ENCODE data around the gene TBC1D8. TPM values are rescaled to one million over a fixed set of nuclear protein-coding genes. Genes with fewer than 3 reads are reported as not detected.

TBC1D8 gene
- polyA plus RNA-seq, 4 donors, result 12.6 to 113 (median 28.2) TPM

- Histone ChIP-seq H3K27me3 (ENCODE audit: control insufficient read depth in 3 of 3, insufficient read depth in 3 of 3, low read length in 3 of 3) (no peaks in the 10 kb centered on the region), H3K36me3 (ENCODE audit: control insufficient read depth in 3 of 3, insufficient read depth in 2 of 3, low read depth in 1 of 3, low read length in 3 of 3) (peaks cover 6 to 37% (median 12%) of the 10 kb centered on the region in 3 donors), H3K4me1 (ENCODE audit: control insufficient read depth in 3 of 3, insufficient read depth in 2 of 3, low read depth in 1 of 3, low read length in 2 of 3) (no peaks in the 10 kb centered on the region), H3K4me3 (ENCODE audit: low read depth in 1 of 3, low read length in 3 of 3) (no peak overlapping the region), H3K9me3 (ENCODE audit: control insufficient read depth in 2 of 2, insufficient read depth in 1 of 2, low read depth in 1 of 2, low read length in 1 of 2) (no peaks in the 10 kb centered on the region), H3K27ac (ENCODE audit: low read depth in 1 of 3, low read length in 2 of 3) (no peak overlapping the region)
- DNase-seq, result no peak
- no peak for FAIRE-seq
- 90 to 94% (median 92%) methylated on average over 5 of the region's 5 CpGs for WGBS, 3 donors
Measured at GRCh38 chr2:100965596-100965995, 185.6 kb downstream of the TBC1D8 start.

- Histone ChIP-seq H3K27ac (ENCODE audit: low read depth in 1 of 3, low read length in 2 of 3) (no peak overlapping the region), H3K36me3 (ENCODE audit: control insufficient read depth in 3 of 3, insufficient read depth in 2 of 3, low read depth in 1 of 3, low read length in 3 of 3) (peaks cover 3 to 35% (median 9%) of the 10 kb centered on the region in 3 donors), H3K9me3 (ENCODE audit: control insufficient read depth in 2 of 2, insufficient read depth in 1 of 2, low read depth in 1 of 2, low read length in 1 of 2) (no peaks in the 10 kb centered on the region), H3K4me1 (ENCODE audit: control insufficient read depth in 3 of 3, insufficient read depth in 2 of 3, low read depth in 1 of 3, low read length in 2 of 3) (no peaks in the 10 kb centered on the region), H3K27me3 (ENCODE audit: control insufficient read depth in 3 of 3, insufficient read depth in 3 of 3, low read length in 3 of 3) (no peaks in the 10 kb centered on the region), H3K4me3 (ENCODE audit: low read depth in 1 of 3, low read length in 3 of 3) (no peak overlapping the region)
- WGBS, 3 donors, result 81 to 89% (median 82%) methylated on average over 11 of the region's 11 CpGs
- DNase-seq (no peak), FAIRE-seq (no peak)
Measured at GRCh38 chr2:100964681-100965169, 186.5 kb downstream of the TBC1D8 start.

GRCh38 chr2:100964222-100964621, 187.0 kb downstream of the TBC1D8 start:
- DNase-seq (no peak), FAIRE-seq (no peak)

GRCh38 chr2:100963026-100963375, 188.2 kb downstream of the TBC1D8 start:
- no peak overlapping the region for H3K27ac ChIP-seq (ENCODE audit: low read depth in 1 of 3, low read length in 2 of 3)
- H3K9me3 ChIP-seq (ENCODE audit: control insufficient read depth in 2 of 2, insufficient read depth in 1 of 2, low read depth in 1 of 2, low read length in 1 of 2), result no peaks in the 10 kb centered on the region
- 89 to 92% (median 91%) methylated on average over 4 of the region's 4 CpGs for WGBS, 3 donors
- no peak for DNase-seq
- no peak for FAIRE-seq
- H3K4me1 ChIP-seq (ENCODE audit: control insufficient read depth in 3 of 3, insufficient read depth in 2 of 3, low read depth in 1 of 3, low read length in 2 of 3), result no peaks in the 10 kb centered on the region
- peaks cover 2 to 26% (median 3%) of the 10 kb centered on the region in 3 donors for H3K36me3 ChIP-seq (ENCODE audit: control insufficient read depth in 3 of 3, insufficient read depth in 2 of 3, low read depth in 1 of 3, low read length in 3 of 3)
- no peaks in the 10 kb centered on the region for H3K27me3 ChIP-seq (ENCODE audit: control insufficient read depth in 3 of 3, insufficient read depth in 3 of 3, low read length in 3 of 3)
- H3K4me3 ChIP-seq (ENCODE audit: low read depth in 1 of 3, low read length in 3 of 3), result no peak overlapping the region

More at GRCh38 chr2:100964222-100964621, 187.0 kb downstream of the TBC1D8 start:
- Histone ChIP-seq H3K4me1 (ENCODE audit: control insufficient read depth in 3 of 3, insufficient read depth in 2 of 3, low read depth in 1 of 3, low read length in 2 of 3) (no peaks in the 10 kb centered on the region), H3K9me3 (ENCODE audit: control insufficient read depth in 2 of 2, insufficient read depth in 1 of 2, low read depth in 1 of 2, low read length in 1 of 2) (no peaks in the 10 kb centered on the region), H3K27me3 (ENCODE audit: control insufficient read depth in 3 of 3, insufficient read depth in 3 of 3, low read length in 3 of 3) (no peaks in the 10 kb centered on the region), H3K36me3 (ENCODE audit: control insufficient read depth in 3 of 3, insufficient read depth in 2 of 3, low read depth in 1 of 3, low read length in 3 of 3) (peaks cover 3 to 35% (median 6%) of the 10 kb centered on the region in 3 donors), H3K4me3 (ENCODE audit: low read depth in 1 of 3, low read length in 3 of 3) (no peak overlapping the region), H3K27ac (ENCODE audit: low read depth in 1 of 3, low read length in 2 of 3) (no peak overlapping the region)
- WGBS, 3 donors, result 77 to 95% (median 82%) methylated on average over 12 of the region's 12 CpGs

- Histone ChIP-seq H3K36me3 (ENCODE audit: control insufficient read depth in 3 of 3, insufficient read depth in 2 of 3, low read depth in 1 of 3, low read length in 3 of 3) (peaks cover 0 to 23% (median 2%) of the 10 kb centered on the region in 3 donors), H3K27ac (ENCODE audit: low read depth in 1 of 3, low read length in 2 of 3) (no peak overlapping the region), H3K9me3 (ENCODE audit: control insufficient read depth in 2 of 2, insufficient read depth in 1 of 2, low read depth in 1 of 2, low read length in 1 of 2) (no peaks in the 10 kb centered on the region), H3K4me3 (ENCODE audit: low read depth in 1 of 3, low read length in 3 of 3) (no peak overlapping the region), H3K27me3 (ENCODE audit: control insufficient read depth in 3 of 3, insufficient read depth in 3 of 3, low read length in 3 of 3) (no peaks in the 10 kb centered on the region), H3K4me1 (ENCODE audit: control insufficient read depth in 3 of 3, insufficient read depth in 2 of 3, low read depth in 1 of 3, low read length in 2 of 3) (no peaks in the 10 kb centered on the region)
- FAIRE-seq (no peak), DNase-seq (no peak)
- 86 to 97% (median 91%) methylated on average over 12 of the region's 12 CpGs for WGBS, 3 donors
Measured at GRCh38 chr2:100962366-100963025, 188.7 kb downstream of the TBC1D8 start.

GRCh38 chr2:100960688-100961087, 190.5 kb downstream of the TBC1D8 start:
- Histone ChIP-seq H3K27me3 (ENCODE audit: control insufficient read depth in 3 of 3, insufficient read depth in 3 of 3, low read length in 3 of 3) (no peaks in the 10 kb centered on the region), H3K36me3 (ENCODE audit: control insufficient read depth in 3 of 3, insufficient read depth in 2 of 3, low read depth in 1 of 3, low read length in 3 of 3) (peaks cover 0 to 28% (median 2%) of the 10 kb centered on the region in 3 donors), H3K9me3 (ENCODE audit: control insufficient read depth in 2 of 2, insufficient read depth in 1 of 2, low read depth in 1 of 2, low read length in 1 of 2) (no peaks in the 10 kb centered on the region), H3K27ac (ENCODE audit: low read depth in 1 of 3, low read length in 2 of 3) (no peak overlapping the region), H3K4me1 (ENCODE audit: control insufficient read depth in 3 of 3, insufficient read depth in 2 of 3, low read depth in 1 of 3, low read length in 2 of 3) (no peaks in the 10 kb centered on the region), H3K4me3 (ENCODE audit: low read depth in 1 of 3, low read length in 3 of 3) (no peak overlapping the region)
- no peak for FAIRE-seq
- WGBS, 3 donors, result 88 to 92% (median 91%) methylated on average over 4 of the region's 4 CpGs
- no peak for DNase-seq

GRCh38 chr2:100959225-100959880, 191.8 kb downstream of the TBC1D8 start:
- DNase-seq (no peak), FAIRE-seq (no peak)
- 17 to 36% (median 22%) methylated on average over 6 of the region's 6 CpGs for WGBS, 3 donors
- Histone ChIP-seq H3K4me3 (ENCODE audit: low read depth in 1 of 3, low read length in 3 of 3) (no peak overlapping the region), H3K27me3 (ENCODE audit: control insufficient read depth in 3 of 3, insufficient read depth in 3 of 3, low read length in 3 of 3) (no peaks in the 10 kb centered on the region), H3K9me3 (ENCODE audit: control insufficient read depth in 2 of 2, insufficient read depth in 1 of 2, low read depth in 1 of 2, low read length in 1 of 2) (no peaks in the 10 kb centered on the region), H3K27ac (ENCODE audit: low read depth in 1 of 3, low read length in 2 of 3) (no peak overlapping the region), H3K36me3 (ENCODE audit: control insufficient read depth in 3 of 3, insufficient read depth in 2 of 3, low read depth in 1 of 3, low read length in 3 of 3) (peaks cover 0 to 24% (median 2%) of the 10 kb centered on the region in 3 donors), H3K4me1 (ENCODE audit: control insufficient read depth in 3 of 3, insufficient read depth in 2 of 3, low read depth in 1 of 3, low read length in 2 of 3) (no peaks in the 10 kb centered on the region)

- Histone ChIP-seq H3K4me3 (ENCODE audit: low read depth in 1 of 3, low read length in 3 of 3) (no peak overlapping the region), H3K27ac (ENCODE audit: low read depth in 1 of 3, low read length in 2 of 3) (no peak overlapping the region), H3K9me3 (ENCODE audit: control insufficient read depth in 2 of 2, insufficient read depth in 1 of 2, low read depth in 1 of 2, low read length in 1 of 2) (no peaks in the 10 kb centered on the region), H3K4me1 (ENCODE audit: control insufficient read depth in 3 of 3, insufficient read depth in 2 of 3, low read depth in 1 of 3, low read length in 2 of 3) (no peaks in the 10 kb centered on the region), H3K36me3 (ENCODE audit: control insufficient read depth in 3 of 3, insufficient read depth in 2 of 3, low read depth in 1 of 3, low read length in 3 of 3) (peaks cover 0 to 27% (median 3%) of the 10 kb centered on the region in 3 donors), H3K27me3 (ENCODE audit: control insufficient read depth in 3 of 3, insufficient read depth in 3 of 3, low read length in 3 of 3) (no peaks in the 10 kb centered on the region)
- DNase-seq (no peak), FAIRE-seq (no peak)
- WGBS, 3 donors, result 80 to 89% (median 84%) methylated on average over 16 of the region's 16 CpGs
Measured at GRCh38 chr2:100957996-100958653, 193.1 kb downstream of the TBC1D8 start.
